ENCODE results near the gene ELOVL5. TPM values are rescaled to one million over a fixed set of nuclear protein-coding genes. Genes with fewer than 3 reads are reported as not detected.

Gene ELOVL5
- total and polyA plus RNA-seq, 12 donors: 31.4 to 1,320 (median 161) TPM

DNA sequence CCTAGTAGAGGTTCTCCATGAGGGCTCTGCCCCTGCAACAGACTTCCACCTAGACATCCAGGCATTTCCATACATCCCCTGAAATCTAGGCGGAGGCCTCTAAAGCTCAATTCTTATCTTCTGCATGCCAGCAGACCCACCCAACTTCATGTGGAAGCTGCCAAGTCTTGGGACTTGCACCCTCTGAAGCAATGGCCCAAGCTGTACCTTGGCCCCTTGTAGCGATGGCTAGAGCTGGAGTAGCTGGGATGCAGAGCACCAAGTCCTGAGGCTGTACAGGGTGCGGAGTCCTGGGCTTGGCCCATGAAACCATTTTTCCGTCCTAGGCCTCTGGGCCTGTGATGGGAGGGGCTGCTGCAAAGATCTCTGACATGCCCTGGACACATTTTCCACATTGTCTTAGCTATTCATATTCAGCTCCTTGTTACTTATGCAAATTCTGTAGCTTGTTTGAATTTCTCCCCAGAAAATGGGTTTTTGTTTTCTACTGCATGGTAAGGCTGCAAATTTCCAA lies 17.4 kb upstream of the ELOVL5 start:
- Histone ChIP-seq H3K9me3 (replicated peaks in 1 of 3) (no peaks in the 10 kb centered on the region), H3K36me3 (replicated peaks in 1 of 2) (no peaks in the 10 kb centered on the region), H3K4me1 (replicated peaks in 1 of 2) (no peaks in the 10 kb centered on the region), H3K27me3 (no peaks in the 10 kb centered on the region), H3K27ac (no peak overlapping the region), H3K4me3 (no peak overlapping the region)
- no peak for DNase-seq
- WGBS, 4 donors: 97 to 100% (median 99%) methylated on average over 1 to 4 of the region's 4 CpGs
- intact Hi-C loops (cut with DNase I): loop anchor here in 1 of 2 donors (10.0 kb wide), 1 partner anchor 49 kb away; no protein-coding TSS in a partner anchor
- TF ChIP-seq, protein P1, sequence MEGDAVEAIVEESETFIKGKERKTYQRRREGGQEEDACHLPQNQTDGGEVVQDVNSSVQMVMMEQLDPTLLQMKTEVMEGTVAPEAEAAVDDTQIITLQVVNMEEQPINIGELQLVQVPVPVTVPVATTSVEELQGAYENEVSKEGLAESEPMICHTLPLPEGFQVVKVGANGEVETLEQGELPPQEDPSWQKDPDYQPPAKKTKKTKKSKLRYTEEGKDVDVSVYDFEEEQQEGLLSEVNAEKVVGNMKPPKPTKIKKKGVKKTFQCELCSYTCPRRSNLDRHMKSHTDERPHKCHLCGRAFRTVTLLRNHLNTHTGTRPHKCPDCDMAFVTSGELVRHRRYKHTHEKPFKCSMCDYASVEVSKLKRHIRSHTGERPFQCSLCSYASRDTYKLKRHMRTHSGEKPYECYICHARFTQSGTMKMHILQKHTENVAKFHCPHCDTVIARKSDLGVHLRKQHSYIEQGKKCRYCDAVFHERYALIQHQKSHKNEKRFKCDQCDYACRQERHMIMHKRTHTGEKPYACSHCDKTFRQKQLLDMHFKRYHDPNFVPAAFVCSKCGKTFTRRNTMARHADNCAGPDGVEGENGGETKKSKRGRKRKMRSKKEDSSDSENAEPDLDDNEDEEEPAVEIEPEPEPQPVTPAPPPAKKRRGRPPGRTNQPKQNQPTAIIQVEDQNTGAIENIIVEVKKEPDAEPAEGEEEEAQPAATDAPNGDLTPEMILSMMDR (IDR thresholded peaks at IDR 0.05): no peak
- TF ChIP-seq POLR2A (IDR thresholded peaks at IDR 0.05): no peak

DNA sequence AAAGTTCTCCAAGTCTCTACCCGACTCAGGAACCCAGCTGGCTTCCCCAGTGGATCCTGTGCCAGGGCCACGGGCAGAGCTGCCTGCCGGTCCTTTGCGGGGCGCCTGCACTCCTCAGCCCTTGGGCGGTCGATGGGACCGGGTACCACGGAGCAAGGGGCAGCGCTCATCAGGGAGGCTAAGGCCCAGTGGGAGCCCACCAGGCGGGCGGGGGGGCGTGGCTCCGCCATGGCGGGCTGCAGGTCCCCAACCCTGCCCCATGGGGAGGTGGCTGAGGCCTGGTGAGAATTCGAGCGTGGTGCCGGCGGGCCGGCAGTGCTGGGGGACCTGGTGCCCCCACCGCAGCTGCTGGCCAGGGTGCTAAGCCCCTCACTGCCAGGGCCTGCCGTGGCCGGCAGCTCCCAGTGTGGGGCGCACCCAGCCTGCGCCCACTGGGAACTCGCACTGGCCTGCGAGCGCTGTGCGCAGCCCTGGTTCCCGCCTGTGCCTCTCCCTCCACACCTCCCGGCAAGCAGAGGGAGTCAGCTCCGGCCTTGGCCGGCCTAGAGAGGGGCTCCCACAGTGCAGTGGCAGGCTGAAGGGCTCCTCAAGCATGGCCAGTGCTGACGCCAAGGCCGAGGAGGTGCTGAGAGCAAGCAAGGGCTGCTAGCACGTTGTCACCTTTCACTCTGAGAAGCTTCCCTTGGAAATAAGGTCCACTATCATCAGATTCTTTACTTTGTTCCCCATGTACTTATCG lies 14.8 kb upstream of the ELOVL5 start:
- Histone ChIP-seq H3K36me3 (replicated peaks in 1 of 2) (no peaks in the 10 kb centered on the region), H3K27me3 (no peaks in the 10 kb centered on the region), H3K4me3 (no peak overlapping the region), H3K4me1 (replicated peaks in 1 of 2) (peaks cover 11 to 16% of the 10 kb centered on the region in 2 donors), H3K27ac (no peak overlapping the region), H3K9me3 (replicated peaks in 1 of 3) (no peaks in the 10 kb centered on the region)
- no peak for TF ChIP-seq POLR2A (IDR thresholded peaks at IDR 0.05)
- TF ChIP-seq, protein P1 (IDR thresholded peaks at IDR 0.05): no peak
- intact Hi-C loops (cut with DNase I): loop anchor here in 1 of 2 donors (10.0 kb wide), 1 partner anchor 51 kb away; no protein-coding TSS in a partner anchor
- no peak for DNase-seq
- 94 to 99% (median 97%) methylated on average over 5 to 37 of the region's 37 CpGs for WGBS, 4 donors

DNA sequence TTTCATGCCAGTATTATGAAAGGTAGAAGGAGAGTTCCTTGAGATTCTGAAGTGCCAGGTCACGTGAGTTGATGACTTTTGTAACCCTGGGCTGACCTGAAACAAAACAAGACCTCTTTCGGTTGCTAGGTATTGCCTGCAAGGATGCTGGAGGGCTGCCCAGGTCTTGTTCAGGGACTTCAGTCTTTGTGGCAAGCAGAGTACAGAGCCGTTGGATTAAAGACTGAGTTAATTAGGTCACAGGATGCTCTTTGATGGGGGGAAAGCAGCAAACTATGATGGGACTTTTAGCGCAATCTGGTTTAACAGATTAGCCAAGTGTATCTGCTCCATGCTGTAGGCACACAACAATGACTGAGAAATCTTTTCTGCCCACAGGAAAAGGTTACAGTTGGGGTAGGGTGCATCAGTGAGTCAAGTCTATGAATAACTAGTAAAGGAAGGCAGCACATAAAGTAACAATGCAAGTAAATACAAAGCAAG lies 12.8 kb upstream of the ELOVL5 start:
- Histone ChIP-seq H3K4me3 (no peak overlapping the region), H3K27ac (peak overlapping the region in 3 of 5 donors; percentile 44 to 97 (median 92)), H3K9me3 (replicated peaks in 1 of 3) (no peaks in the 10 kb centered on the region), H3K27me3 (no peaks in the 10 kb centered on the region), H3K4me1 (replicated peaks in 1 of 2) (peaks cover 14 to 18% of the 10 kb centered on the region in 2 donors), H3K36me3 (replicated peaks in 1 of 2) (no peaks in the 10 kb centered on the region)
- TF ChIP-seq, protein P1 (IDR thresholded peaks at IDR 0.05): no peak
- no peak for TF ChIP-seq POLR2A (IDR thresholded peaks at IDR 0.05)
- DNase-seq: peak; percentile 60 to 86 (median 75)
- WGBS, 4 donors: 32 to 49% (median 38%) methylated on average over 4 of the region's 4 CpGs
- intact Hi-C loops (cut with DNase I): loop anchor here in 1 of 2 donors (10.0 kb wide), 1 partner anchor 53 kb away; no protein-coding TSS in a partner anchor

DNA sequence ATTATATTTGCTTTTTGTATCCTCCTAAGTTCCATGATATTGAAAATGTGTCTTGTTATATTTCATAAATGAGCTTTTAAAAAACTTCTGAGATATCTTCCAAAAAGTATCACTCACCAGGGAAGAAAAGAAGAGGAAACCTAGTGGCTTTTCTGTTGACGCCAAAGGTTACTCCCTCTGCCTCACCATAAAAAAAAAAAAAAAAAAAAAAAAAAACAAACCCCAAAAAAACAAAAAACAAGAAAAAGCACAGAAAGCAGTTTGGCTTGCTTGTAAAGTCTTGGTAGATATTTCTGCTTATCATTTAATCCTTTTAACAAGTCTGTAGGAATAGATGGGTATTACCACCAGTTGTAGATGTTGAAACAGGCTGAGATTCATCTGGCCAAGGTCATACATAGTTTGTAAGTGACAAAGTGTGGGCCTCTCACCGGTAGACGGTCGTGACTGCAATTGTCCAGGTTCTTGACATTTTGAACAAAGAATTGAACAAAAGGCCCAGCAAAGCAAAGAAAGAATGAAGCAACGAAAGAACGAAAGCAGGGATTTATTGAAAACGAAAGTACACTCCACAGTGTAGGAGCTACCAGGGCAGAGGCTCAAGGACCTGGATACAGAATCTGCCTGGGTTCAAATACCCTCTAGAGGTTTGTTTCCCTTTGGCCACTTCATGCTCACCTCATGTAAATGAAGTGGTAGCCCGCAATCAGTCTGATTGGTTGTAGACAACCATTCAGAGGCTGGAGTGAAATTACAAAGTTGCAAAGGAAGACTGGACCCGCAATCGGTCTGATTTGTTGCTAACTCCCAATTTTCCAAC lies 11.6 kb upstream of the ELOVL5 start:
- TF ChIP-seq POLR2A (IDR thresholded peaks at IDR 0.05): peak in 1 of 2 donors; percentile 7
- TF ChIP-seq, protein P1 (IDR thresholded peaks at IDR 0.05): peak in 2 of 6 experiments; percentile 1

More for the DNA sequence above, 11.6 kb upstream of the ELOVL5 start:
- Histone ChIP-seq H3K9me3 (replicated peaks in 1 of 3) (no peaks in the 10 kb centered on the region), H3K27me3 (no peaks in the 10 kb centered on the region), H3K27ac (peak overlapping the region; percentile 82 to 98 (median 97)), H3K36me3 (replicated peaks in 1 of 2) (no peaks in the 10 kb centered on the region), H3K4me3 (peak overlapping the region in 2 of 4 donors; percentile 44 to 61), H3K4me1 (replicated peaks in 1 of 2) (peaks cover 14 to 18% of the 10 kb centered on the region in 2 donors)
- peak in 4 of 7 donors; percentile 30 to 58 (median 36) for DNase-seq
- intact Hi-C loops (cut with DNase I): loop anchor here in 1 of 2 donors (10.0 kb wide), 1 partner anchor 54 kb away; no protein-coding TSS in a partner anchor
- WGBS, 4 donors: 48 to 50% (median 49%) methylated on average over 10 of the region's 10 CpGs

Measured in adrenal gland (tissue), 12 donors.